Ascending aorta (tissue), 2 donors: Measurements from ENCODE around the gene ARHGEF28. TPM values are rescaled to one million over a fixed set of nuclear protein-coding genes. Genes with fewer than 3 reads are reported as not detected.

Source experiments
- DNase-seq, 2 donors: peaks; one replicate each; pipeline ENCODE4 v3.0.0-alpha.2; 2019; ENCODE audit warnings: low spot score in 2 of 2
- H3K27ac ChIP-seq, 2 donors: fragments of 200-600 bp; sonication (generic); one replicate each; pipeline ENCODE4 v1.5.1; 2016 to 2017; ENCODE audit warnings: mild to moderate bottlenecking in 1 of 2
- H3K27me3 ChIP-seq: fragments of 200-600 bp; sonication (generic); one replicate; pipeline ENCODE4 v1.5.1; 2017
- H3K36me3 ChIP-seq, 2 donors: fragments of 200-600 bp; sonication (generic); one replicate each; pipeline ENCODE4 v1.5.1; 2016
- H3K4me1 ChIP-seq, 2 donors: fragments of 200-600 bp; sonication (generic); one replicate each; pipeline ENCODE4 v1.5.1; 2016 to 2017; ENCODE audit warnings: mild to moderate bottlenecking in 1 of 2
- H3K4me3 ChIP-seq, 2 donors: fragments of 200-600 bp; sonication (generic); one replicate each; pipeline ENCODE4 v1.5.1; 2016 to 2017; ENCODE audit warnings: mild to moderate bottlenecking in 1 of 2
- H3K9me3 ChIP-seq, 2 donors: fragments of 200-600 bp; sonication (generic); one replicate each; pipeline ENCODE4 v1.5.1; 2016
- intact Hi-C: fragments of 100-400 bp; cut with DNase I; formaldehyde crosslinking; loops from one replicate; pipeline ENCODE4 v1.15.1; 2023
- total RNA-seq: library from RNA; depleted of rRNA; stranded (reverse); fragments of >200 nt; gene quantifications from one replicate; pipeline ENCODE4 v1.1.0, GENCODE V29; 2016
- TF ChIP-seq, protein P1 (sequence below), 3 experiments: fragments of 200-600 bp in 2 of 3; fragments of 450-650 bp in 1 of 3; sonication (generic) in 2 of 3; IDR thresholded peaks; one replicate each; pipeline ENCODE4 v1.5.1; 2016 to 2019; ENCODE audit warnings: antibody characterized with exemption in 3 of 3, mild to moderate bottlenecking in 1 of 3, moderate library complexity in 1 of 3

The ARHGEF28 gene
- total RNA-seq, 1 donor from 2014 or later = 15.1 TPM

DNA sequence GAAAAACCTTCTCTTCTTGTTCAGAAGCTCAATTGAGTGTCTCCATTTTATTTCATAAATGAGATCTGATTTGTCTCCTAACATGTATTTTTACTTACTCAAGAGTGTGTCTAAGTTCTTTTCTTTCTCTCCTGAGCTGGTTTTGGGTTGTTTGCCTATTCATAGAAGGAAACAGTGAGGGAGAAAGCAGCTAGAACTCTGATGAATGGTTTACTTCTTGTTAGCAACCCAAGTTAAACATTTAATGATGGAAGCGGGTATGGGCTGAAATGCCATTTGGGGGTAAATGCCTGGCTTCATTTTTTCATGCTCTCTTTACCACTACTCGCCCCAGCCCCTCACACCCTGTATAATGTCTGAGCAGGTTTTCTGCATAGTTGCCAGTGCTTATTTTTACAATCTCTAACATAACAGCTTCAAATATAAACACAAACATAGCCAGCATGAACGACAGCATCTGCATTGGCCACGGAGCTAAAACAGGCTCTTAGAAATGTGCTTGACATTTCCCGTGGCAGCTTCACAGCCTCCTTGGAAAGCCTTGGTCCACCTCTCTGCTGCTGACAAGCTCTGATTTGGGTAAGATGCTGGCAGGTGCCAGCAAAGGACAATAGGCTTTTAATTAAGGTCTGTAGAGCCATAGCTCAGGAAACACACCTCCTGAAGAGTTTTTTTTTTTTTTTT lies 321.1 kb downstream of the ARHGEF28 start:
- Histone ChIP-seq H3K9me3 (no peaks in the 10 kb centered on the region), H3K4me3 (peak overlapping the region in 1 of 2 donors; percentile 43), H3K36me3 (no peaks in the 10 kb centered on the region), H3K27me3 (no peaks in the 10 kb centered on the region), H3K27ac (peak overlapping the region; percentile 30 to 41), H3K4me1 (peaks cover 0 to 18% of the 10 kb centered on the region in 2 donors)
- intact Hi-C loops = no loop called here
- no peak for DNase-seq
- TF ChIP-seq, protein P1, sequence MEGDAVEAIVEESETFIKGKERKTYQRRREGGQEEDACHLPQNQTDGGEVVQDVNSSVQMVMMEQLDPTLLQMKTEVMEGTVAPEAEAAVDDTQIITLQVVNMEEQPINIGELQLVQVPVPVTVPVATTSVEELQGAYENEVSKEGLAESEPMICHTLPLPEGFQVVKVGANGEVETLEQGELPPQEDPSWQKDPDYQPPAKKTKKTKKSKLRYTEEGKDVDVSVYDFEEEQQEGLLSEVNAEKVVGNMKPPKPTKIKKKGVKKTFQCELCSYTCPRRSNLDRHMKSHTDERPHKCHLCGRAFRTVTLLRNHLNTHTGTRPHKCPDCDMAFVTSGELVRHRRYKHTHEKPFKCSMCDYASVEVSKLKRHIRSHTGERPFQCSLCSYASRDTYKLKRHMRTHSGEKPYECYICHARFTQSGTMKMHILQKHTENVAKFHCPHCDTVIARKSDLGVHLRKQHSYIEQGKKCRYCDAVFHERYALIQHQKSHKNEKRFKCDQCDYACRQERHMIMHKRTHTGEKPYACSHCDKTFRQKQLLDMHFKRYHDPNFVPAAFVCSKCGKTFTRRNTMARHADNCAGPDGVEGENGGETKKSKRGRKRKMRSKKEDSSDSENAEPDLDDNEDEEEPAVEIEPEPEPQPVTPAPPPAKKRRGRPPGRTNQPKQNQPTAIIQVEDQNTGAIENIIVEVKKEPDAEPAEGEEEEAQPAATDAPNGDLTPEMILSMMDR (IDR thresholded peaks at IDR 0.05) = no peak

DNA sequence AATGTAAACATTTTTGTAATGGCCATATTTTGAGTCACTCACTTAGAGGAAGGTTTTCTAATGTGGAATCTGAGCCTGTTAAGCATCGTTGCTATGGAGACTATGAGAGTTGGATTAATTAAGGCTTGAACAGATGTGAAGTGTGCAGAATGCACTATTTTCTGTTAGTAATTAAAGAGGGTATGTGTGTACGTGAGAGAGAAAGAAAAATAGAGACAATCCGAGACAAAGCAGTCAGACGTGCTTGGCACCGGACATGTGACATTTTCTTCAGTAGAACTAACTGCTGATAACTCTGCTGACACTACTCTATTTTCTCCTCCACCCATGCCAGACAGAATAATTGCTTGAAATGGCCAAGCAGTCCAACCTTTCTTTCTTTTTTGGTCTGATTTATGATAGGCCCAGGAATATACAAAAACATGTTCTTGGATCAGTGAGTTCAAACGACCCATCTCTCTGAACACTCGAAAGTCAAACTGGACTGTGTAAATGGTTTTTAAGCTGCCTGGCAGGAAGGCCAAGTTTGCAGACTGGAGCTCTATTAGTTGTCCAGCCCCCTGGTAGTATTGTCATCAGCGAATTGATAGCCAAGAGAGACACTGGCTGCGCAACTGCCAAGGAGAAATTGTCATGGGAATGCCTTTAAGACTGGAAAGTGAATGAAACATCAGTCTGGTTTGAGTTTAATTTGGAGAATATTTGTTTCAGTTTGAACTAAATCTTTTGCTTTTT lies 322.1 kb downstream of the ARHGEF28 start:
- TF ChIP-seq, protein P1 (IDR thresholded peaks at IDR 0.05) = no peak
- Histone ChIP-seq H3K27ac (peak overlapping the region; percentile 48 to 53), H3K4me3 (peak overlapping the region; percentile 13 to 43), H3K27me3 (no peaks in the 10 kb centered on the region), H3K9me3 (no peaks in the 10 kb centered on the region), H3K36me3 (no peaks in the 10 kb centered on the region), H3K4me1 (peaks cover 0 to 15% of the 10 kb centered on the region in 2 donors)
- no peak for DNase-seq
- intact Hi-C loops = no loop called here

DNA sequence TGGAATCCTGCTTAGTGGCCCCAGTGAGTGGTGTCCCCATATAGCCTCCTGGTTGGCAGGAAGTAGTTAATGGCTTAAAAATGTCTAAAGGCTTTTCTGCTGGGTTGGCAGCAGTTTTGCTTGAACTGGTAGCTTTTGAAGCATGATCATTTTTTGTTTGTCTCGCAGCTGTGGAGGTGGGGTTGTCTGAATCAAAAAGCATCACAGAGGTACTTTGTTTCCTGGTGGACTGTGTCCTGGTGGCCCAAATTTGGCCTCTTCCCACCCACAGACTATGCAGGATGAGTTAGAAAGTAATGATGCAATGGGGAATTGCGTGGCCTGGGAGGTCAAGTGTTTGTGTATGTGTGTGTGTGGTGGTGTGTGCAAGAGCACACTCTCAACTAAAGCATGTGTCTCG lies 322.7 kb downstream of the ARHGEF28 start:
- intact Hi-C loops = no loop called here
- Histone ChIP-seq H3K27ac (peak overlapping the region in 1 of 2 donors; percentile 48), H3K4me1 (peaks cover 0 to 15% of the 10 kb centered on the region in 2 donors), H3K4me3 (no peak overlapping the region), H3K27me3 (no peaks in the 10 kb centered on the region), H3K36me3 (no peaks in the 10 kb centered on the region), H3K9me3 (no peaks in the 10 kb centered on the region)
- TF ChIP-seq, protein P1 (IDR thresholded peaks at IDR 0.05) = no peak
- no peak for DNase-seq

DNA sequence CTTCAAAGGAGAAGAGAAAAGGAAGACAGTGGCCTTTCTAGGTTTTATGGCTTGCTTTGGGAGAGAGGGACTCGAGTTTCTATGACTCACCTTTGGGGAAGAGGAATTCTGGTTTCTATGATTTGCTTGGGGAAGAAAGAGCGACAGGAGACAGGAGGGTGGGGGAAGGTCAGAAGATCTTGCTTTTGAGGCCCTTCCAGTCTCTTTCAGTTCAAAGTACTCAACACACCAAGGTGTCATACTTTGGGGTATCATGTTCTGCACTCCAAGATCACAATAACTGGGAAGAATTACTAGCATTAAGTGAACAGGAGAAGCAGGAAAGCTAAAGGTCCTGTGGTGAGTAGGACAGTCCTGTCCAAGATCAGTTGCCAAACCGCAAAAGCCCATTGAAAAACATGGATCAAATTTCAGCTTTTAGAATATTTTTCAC lies 324.5 kb downstream of the ARHGEF28 start:
- TF ChIP-seq, protein P1 (IDR thresholded peaks at IDR 0.05) = no peak
- H3K36me3 ChIP-seq = no peaks in the 10 kb centered on the region
- H3K27me3 ChIP-seq = no peaks in the 10 kb centered on the region
- H3K27ac ChIP-seq = no peak overlapping the region
- peaks cover 0 to 15% of the 10 kb centered on the region in 2 donors for H3K4me1 ChIP-seq
- intact Hi-C loops = no loop called here
- no peaks in the 10 kb centered on the region for H3K9me3 ChIP-seq
- no peak overlapping the region for H3K4me3 ChIP-seq
- no peak for DNase-seq

DNA sequence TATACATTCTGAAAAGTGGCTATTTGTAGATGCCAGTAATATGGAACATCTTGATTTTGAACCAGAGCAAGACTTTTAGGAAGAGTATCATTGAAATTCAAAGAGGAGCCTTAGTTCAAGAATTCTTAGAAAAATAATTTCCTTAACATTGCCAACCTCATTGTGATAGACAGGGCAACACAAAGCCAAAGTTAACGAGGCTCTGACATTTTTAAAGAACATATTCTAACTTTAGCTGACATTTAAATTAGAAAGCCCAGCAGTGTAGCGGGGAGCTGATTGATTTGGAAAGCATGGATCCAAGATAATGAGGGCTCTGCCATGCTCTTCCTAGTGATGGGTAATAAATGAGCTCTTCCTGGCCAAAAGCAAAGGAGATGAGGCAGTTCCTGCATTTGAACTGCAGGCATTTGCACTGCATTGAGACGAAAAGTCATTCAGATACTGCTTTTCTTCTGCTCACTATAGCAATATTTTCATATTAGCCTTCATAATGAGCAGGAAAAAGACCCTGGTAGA lies 325.0 kb downstream of the ARHGEF28 start:
- DNase-seq = no peak
- no peak overlapping the region for H3K4me3 ChIP-seq
- H3K4me1 ChIP-seq = peaks cover 0 to 15% of the 10 kb centered on the region in 2 donors
- TF ChIP-seq, protein P1 (IDR thresholded peaks at IDR 0.05) = no peak
- no peaks in the 10 kb centered on the region for H3K9me3 ChIP-seq
- intact Hi-C loops = no loop called here
- H3K36me3 ChIP-seq = no peaks in the 10 kb centered on the region
- no peak overlapping the region for H3K27ac ChIP-seq
- H3K27me3 ChIP-seq = no peaks in the 10 kb centered on the region
